ENCODE measurements around the gene DUSP18.

The DUSP18 gene

DNA sequence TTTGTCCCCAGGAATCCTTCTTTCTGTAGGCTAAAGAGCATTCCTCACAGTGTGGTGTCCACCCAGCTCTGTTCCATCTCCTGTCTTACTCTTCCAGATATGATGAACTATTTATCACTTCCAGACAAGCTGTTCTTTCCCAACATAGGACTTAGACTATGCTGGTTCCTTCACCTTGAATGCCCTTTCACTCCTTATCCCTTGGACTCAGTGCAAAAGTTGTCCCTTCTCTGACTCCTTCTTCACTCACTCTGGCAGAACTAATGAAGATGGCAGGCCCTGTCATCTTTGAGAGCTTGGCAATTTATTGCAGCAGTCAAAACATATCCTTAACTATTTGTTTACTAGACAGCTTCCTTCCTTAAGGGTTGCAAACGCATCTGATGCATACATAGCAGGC, 23.5 kb upstream of the DUSP18 start:
- Histone ChIP-seq H3K9me3 (ENCODE audit: low read length) (no peaks in the 10 kb centered on the region), H3K27ac (ENCODE audit: low read depth, low read length, poor library complexity, severe bottlenecking) (no peak overlapping the region), H4K20me1 (ENCODE audit: insufficient read depth, low read length) (no peaks in the 10 kb centered on the region), H3F3A (ENCODE audit: insufficient read depth, low read length) (no peaks in the 10 kb centered on the region), H3K36me3 (ENCODE audit: insufficient read depth, low read length) (no peaks in the 10 kb centered on the region), H3K27me3 (ENCODE audit: insufficient read depth, low read length) (no peaks in the 10 kb centered on the region), H3K9ac (ENCODE audit: low read length) (no peak overlapping the region), H3K9me2 (ENCODE audit: low read depth, low read length) (no peaks in the 10 kb centered on the region), H3K79me2 (ENCODE audit: insufficient read depth, low read length) (no peaks in the 10 kb centered on the region), H3K4me3 (ENCODE audit: low read depth, low read length, poor library complexity, severe bottlenecking) (no peak overlapping the region), H2AFZ (ENCODE audit: low read length) (no peak overlapping the region), H3K4me2 (ENCODE audit: low read length) (no peak overlapping the region), H3K4me1 (ENCODE audit: insufficient read depth, low read length, severe bottlenecking) (no peaks in the 10 kb centered on the region)
- TF ChIP-seq, protein P1, sequence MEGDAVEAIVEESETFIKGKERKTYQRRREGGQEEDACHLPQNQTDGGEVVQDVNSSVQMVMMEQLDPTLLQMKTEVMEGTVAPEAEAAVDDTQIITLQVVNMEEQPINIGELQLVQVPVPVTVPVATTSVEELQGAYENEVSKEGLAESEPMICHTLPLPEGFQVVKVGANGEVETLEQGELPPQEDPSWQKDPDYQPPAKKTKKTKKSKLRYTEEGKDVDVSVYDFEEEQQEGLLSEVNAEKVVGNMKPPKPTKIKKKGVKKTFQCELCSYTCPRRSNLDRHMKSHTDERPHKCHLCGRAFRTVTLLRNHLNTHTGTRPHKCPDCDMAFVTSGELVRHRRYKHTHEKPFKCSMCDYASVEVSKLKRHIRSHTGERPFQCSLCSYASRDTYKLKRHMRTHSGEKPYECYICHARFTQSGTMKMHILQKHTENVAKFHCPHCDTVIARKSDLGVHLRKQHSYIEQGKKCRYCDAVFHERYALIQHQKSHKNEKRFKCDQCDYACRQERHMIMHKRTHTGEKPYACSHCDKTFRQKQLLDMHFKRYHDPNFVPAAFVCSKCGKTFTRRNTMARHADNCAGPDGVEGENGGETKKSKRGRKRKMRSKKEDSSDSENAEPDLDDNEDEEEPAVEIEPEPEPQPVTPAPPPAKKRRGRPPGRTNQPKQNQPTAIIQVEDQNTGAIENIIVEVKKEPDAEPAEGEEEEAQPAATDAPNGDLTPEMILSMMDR (IDR thresholded peaks at IDR 0.05; ENCODE audit: low read length): no peak
- no peak for TF ChIP-seq EZH2 (IDR thresholded peaks at IDR 0.05; ENCODE audit: borderline replicate concordance, low read length)

GRCh38 chr22:30689622-30690021, 21.9 kb upstream of the DUSP18 start:
- Histone ChIP-seq H3K9ac (ENCODE audit: low read length) (no peak overlapping the region), H3K36me3 (ENCODE audit: insufficient read depth, low read length) (no peaks in the 10 kb centered on the region), H2AFZ (ENCODE audit: low read length) (no peak overlapping the region)

GRCh38 chr22:30687358-30687757, 19.7 kb upstream of the DUSP18 start:
- no peaks in the 10 kb centered on the region for H3K9me3 ChIP-seq (ENCODE audit: low read length)
- no peaks in the 10 kb centered on the region for H3F3A ChIP-seq (ENCODE audit: insufficient read depth, low read length)
- H3K4me3 ChIP-seq (ENCODE audit: low read depth, low read length, poor library complexity, severe bottlenecking): no peak overlapping the region
- H3K4me2 ChIP-seq (ENCODE audit: low read length): no peak overlapping the region
- H3K27me3 ChIP-seq (ENCODE audit: insufficient read depth, low read length): no peaks in the 10 kb centered on the region
- no peaks in the 10 kb centered on the region for H3K36me3 ChIP-seq (ENCODE audit: insufficient read depth, low read length)
- no peak overlapping the region for H3K9ac ChIP-seq (ENCODE audit: low read length)
- no peak overlapping the region for H2AFZ ChIP-seq (ENCODE audit: low read length)
- no peaks in the 10 kb centered on the region for H3K4me1 ChIP-seq (ENCODE audit: insufficient read depth, low read length, severe bottlenecking)
- no peaks in the 10 kb centered on the region for H4K20me1 ChIP-seq (ENCODE audit: insufficient read depth, low read length)
- TF ChIP-seq, protein P1 (IDR thresholded peaks at IDR 0.05; ENCODE audit: low read length): no peak
- no peak for TF ChIP-seq EZH2 (IDR thresholded peaks at IDR 0.05; ENCODE audit: borderline replicate concordance, low read length)
- H3K27ac ChIP-seq (ENCODE audit: low read depth, low read length, poor library complexity, severe bottlenecking): no peak overlapping the region
- no peaks in the 10 kb centered on the region for H3K79me2 ChIP-seq (ENCODE audit: insufficient read depth, low read length)
- no peaks in the 10 kb centered on the region for H3K9me2 ChIP-seq (ENCODE audit: low read depth, low read length)

More at GRCh38 chr22:30689622-30690021, 21.9 kb upstream of the DUSP18 start:
- Histone ChIP-seq H4K20me1 (ENCODE audit: insufficient read depth, low read length) (no peaks in the 10 kb centered on the region), H3K79me2 (ENCODE audit: insufficient read depth, low read length) (no peaks in the 10 kb centered on the region), H3K9me2 (ENCODE audit: low read depth, low read length) (no peaks in the 10 kb centered on the region), H3K4me3 (ENCODE audit: low read depth, low read length, poor library complexity, severe bottlenecking) (no peak overlapping the region), H3K27me3 (ENCODE audit: insufficient read depth, low read length) (no peaks in the 10 kb centered on the region), H3K27ac (ENCODE audit: low read depth, low read length, poor library complexity, severe bottlenecking) (no peak overlapping the region), H3K9me3 (ENCODE audit: low read length) (no peaks in the 10 kb centered on the region), H3K4me2 (ENCODE audit: low read length) (no peak overlapping the region), H3F3A (ENCODE audit: insufficient read depth, low read length) (no peaks in the 10 kb centered on the region), H3K4me1 (ENCODE audit: insufficient read depth, low read length, severe bottlenecking) (no peaks in the 10 kb centered on the region)
- TF ChIP-seq, protein P1 (IDR thresholded peaks at IDR 0.05; ENCODE audit: low read length): no peak
- no peak for TF ChIP-seq EZH2 (IDR thresholded peaks at IDR 0.05; ENCODE audit: borderline replicate concordance, low read length)
